NCI-H1930 (cell line): ENCODE measurements around the gene SPIRE1.
"Not testable (repeated sequence)": the region's sequence is repeated elsewhere in the genome, so short reads cannot be mapped to it uniquely, and the experiment has no call there.

Experiments
- DNase-seq, 2 experiments: peaks; one replicate each; lab custom pipeline; 2025; lab: John Stamatoyannopoulos, UW

Gene SPIRE1

DNA sequence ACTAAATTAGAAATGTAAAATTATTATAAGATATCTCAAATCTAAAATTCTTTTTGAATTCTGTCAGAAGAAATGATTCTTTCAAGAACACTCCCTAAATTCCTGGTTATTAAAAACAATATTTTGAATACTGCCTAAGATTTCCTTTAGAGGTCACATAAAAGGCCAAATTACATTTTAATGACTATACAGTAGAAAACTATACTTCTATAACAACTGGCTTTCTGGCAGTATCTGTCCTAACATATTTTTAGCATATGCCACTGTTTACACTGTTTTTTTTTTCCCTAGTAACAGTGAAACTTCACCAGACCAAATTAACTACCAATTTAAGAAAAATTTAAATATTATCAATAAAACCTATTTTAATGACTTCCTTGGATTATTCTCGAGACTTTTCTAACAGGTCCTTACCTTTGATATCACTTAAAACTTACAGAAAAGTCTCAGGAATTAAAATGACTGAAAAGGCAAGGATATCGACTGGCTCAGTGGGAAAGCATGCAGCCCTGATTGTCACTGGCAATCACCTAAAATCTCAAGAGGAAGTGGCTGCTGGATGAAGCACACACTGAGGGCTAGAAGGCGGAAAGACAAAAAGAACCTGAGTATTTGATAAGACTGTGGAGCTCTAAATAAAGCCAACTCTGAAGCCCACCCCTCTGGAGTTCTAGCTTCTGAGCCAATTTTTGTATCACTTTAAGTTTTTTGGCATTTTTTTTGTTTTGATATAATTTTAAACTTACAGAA, 59.6 kb downstream of the SPIRE1 start:
- DNase-seq = no peak

DNA sequence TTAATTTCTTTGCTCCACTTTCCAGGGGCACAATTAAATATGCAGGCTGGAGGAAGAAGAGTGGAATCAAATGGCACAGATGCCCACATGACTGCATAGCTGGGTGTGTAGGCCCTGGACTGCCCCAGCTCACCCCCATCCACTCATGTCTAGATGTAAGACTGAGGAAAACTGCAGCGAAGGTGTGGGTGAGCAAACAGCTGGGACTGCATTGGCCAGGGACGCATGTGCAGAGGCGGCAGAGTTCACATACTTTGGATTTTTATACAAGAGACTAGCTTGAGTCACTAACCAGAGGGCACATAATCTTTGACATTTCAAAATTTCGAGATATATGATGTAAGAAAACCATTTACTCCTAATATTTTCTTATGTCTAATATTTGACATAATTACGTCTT, 60.1 kb downstream of the SPIRE1 start:
- no peak for DNase-seq

DNA sequence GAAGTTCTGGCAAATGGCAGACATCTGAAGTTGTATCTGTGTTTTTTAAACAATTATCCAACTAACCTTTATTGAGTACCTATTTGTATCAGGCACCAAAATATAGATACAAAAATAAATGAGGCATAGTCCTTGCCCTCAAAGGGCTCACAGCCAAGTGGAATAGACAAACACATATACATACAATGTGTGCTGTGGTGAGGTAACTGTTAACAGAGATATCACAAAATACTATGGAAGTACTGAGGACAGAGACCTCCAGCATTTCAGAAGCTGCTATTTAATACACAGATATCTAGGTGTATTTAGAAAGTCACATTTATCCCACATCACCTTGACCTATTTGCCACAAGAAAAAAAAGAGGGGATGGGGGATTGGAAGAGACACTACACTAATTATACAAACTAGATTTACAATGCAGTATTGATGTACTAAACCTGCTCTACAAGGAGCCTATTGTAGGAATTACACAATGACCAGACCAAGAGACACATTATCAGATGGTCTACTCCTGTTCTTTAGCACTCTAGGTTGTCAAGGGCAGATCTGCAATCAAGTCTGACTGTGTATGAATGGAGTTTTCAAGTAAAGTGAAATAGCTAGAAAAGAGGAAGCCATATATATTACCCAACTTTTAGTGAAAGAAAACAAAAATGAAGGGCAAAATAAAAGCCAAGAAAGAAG, 62.2 kb downstream of the SPIRE1 start:
- DNase-seq = no peak

DNA sequence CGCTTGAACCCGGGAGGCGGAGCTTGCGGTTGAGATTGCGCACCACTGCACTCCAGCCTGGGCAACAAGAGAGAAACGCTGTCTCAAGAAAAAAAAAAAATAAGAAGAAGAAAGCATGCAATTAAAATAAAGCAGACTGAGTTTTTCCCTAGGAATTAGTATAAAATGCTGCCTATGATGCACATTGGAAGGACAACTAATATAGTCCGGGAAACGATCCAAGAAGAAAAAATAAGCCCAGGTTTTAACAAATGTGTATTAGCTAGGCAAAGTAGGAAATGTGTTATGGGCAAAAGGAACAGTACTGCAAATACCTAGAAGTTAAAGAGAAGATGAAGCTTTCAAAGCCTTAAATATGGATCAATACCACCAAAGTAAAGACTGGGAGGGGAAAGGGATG, 64.0 kb downstream of the SPIRE1 start:
- no peak for DNase-seq

DNA sequence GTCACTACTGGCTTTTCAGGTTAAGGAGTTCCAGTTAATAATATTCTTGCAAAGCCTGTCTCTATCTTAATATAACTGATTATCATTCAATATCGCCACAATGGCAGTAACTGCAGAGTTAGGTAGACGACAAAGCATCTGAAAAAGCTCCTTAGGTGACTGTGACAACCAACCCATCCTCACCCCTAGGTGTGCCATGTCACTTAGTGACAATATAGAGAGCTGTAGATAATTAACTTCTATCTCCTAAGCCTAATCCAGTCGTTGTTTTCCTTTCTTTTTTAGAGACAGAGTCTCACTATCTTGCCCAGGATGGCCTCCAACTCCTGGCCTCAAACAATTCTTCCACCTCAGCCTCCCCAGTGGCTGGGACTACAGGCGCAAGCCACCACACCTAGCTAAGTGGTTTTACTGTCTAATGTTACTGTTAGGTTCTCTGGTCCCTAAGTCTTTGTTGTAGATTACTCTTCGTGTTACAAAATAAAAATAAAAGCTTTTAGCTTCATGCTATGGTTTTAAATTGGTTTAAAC, 65.2 kb downstream of the SPIRE1 start:
- no peak for DNase-seq

DNA sequence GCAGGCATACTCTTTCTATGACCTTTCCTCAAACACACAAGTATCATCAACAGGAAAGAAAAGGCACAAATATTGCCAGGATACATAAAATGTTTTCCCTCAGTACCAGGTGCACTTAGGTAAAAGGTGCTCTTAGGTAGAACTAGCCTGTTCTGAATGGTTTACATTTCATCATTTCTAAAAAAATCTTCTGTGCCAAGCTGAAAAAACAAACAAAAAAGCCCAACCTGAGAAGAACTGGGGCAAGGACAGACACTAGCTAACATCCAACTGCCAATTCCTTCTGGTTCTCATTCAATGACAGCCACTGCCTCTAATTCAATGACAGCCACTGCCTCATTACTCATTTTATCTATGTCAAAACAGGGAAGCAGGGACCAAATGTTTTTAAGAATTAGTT, 68.5 kb downstream of the SPIRE1 start:
- no peak for DNase-seq

DNA sequence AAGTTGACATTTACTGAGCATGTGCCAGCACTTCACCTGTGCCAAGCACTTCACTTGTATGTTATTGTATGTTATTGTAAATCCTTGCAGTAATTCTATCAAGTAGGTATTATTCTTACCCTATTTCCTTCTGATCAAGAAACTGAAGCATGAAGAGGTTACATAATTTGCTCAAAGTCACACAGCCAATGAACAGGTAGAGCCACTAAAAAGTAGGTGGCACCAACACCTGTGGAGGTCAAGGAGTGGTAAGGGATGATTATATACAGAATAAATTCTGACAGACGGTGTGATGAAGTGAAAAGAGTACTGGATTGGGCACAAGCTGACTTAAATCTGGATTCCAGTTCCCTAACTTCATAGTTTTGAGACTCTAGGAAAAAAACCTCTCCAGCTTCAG, 71.0 kb downstream of the SPIRE1 start:
- DNase-seq = no peak

DNA sequence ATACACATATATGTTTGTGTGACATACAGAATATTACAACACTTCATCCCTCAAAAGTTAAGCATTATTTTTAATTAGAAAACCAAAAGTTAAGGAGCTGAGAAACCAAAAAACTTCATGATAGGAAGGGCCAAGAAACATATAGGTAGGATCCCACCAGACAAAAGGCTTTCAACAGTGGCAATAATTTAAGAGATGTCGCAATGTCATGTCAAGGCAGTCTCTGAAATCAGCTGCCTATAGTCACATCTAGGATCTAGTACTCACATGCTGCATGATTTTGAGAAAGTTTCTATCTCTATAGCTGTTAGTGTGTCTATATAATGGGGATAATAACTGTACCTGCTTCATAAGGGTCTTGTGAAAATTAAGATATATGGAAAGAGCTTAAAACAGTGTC, 72.7 kb downstream of the SPIRE1 start:
- DNase-seq = no peak

DNA sequence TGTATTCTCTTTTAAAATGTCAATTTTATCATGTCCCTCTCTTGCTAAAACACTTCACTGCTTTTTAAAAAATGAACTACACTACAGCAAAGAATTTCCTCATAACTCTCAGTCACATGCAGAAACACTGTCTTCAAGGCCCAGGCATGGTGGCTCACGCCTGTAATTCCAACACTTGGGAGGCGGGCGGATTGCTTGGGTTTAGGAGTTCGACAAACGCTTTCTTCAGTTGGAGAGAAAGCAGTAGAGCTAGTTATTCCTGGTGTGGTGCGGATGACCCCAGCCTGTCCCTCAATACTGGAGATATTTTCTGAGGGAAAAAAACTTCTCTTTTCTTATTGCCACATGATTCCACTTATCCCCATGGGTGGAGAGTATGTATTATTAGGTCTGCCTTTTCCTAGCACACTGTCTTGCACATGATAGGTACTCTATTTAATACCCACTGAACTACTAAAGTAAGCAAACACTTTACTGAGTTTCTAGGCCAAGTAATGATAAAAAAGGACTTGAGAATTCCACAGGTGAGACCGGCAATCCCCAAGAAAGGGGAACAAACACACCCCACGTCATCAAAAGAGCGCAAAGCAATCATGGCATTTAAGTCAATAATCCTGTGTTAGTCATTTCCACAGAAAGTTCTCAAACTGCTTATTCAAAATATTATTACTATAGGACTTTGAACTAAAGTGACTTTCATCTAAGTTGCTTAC, 77.1 kb downstream of the SPIRE1 start:
- DNase-seq = no peak

DNA sequence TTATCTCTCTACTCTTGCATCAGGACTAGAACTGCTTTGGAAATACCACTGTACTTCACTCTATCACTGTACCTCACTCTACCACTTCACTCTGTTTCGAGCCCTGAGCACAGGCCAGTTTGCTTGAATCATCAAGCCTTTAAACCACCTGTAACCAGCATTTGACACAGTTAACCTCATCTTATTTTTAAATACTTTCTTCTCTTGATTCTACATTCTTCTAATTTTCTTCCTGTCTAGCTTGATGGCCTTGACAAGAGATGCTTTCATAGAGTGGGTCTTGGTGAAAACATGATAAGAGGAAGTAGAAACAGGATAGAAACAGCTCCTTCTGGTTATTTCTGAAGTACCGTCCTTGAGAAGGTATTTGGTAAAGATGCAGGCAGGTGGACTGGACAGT, 78.1 kb downstream of the SPIRE1 start:
- DNase-seq = no peak

DNA sequence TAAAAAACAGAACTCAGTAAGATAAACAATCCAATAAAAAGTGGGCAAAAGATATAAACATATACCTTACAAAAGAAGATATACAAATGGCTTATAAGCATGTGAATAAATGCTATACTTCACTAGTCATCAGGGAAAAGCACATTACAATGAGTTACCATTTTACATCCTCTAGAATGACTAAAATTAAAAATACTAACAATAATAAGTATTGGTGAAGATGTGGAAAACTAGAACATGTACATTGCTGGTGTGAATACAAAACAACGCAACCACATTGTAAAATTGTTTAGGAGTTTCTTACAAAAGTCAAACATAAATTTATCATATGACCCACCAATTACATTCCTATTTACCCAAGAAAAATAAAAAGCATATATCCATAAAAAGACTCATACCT, 80.1 kb downstream of the SPIRE1 start:
- DNase-seq = no peak

DNA sequence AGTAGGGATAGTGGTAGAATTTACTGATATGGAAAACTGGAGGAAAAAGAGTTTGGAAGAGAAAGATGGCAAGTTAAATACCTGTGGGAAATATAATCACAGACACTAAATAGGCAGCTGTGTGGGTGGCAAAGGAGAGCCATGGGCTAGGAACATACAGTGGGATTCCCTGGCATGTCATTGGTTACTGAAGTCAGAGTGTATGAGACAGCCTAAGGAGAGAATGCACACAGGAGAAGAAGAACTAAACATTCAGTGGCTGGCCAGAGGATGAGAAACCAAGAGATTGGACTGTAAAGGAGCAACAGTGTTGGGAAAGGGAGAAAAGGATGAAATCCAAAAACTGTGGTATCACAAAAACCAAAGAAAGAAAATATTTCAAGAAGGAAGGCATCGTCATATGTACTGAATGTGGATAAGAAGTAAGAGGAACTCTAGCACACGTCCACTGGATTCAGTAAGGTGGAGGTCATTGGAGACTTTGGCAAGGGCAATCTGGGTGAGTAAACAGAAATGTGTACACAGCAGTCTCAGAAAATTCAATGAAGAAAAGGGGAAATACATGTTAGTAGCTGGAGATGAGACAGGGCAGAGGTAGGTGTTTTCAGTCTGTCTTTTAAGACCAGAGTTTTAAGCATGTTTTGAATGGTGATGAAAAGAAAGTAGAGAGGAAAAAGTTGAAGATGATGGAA, 83.3 kb downstream of the SPIRE1 start:
- no peak for DNase-seq

DNA sequence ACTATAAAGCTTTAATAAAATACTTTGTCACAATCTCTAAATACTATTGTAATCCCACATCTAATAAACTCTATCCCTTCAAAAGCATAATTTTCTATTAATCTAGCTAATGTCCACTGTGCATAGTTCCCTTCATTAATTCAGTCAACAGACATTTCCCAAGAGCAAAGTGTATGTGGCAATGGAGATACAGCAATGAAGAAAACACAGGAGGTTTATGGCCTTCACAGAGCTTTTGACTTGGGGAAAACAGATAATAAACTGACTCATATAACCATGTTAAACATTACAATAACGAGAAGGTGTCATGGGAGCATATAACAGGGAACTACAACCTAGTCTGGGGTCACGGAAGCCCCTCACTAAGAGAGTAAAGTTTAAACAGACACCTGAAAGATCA, 86.3 kb downstream of the SPIRE1 start:
- DNase-seq = no peak

DNA sequence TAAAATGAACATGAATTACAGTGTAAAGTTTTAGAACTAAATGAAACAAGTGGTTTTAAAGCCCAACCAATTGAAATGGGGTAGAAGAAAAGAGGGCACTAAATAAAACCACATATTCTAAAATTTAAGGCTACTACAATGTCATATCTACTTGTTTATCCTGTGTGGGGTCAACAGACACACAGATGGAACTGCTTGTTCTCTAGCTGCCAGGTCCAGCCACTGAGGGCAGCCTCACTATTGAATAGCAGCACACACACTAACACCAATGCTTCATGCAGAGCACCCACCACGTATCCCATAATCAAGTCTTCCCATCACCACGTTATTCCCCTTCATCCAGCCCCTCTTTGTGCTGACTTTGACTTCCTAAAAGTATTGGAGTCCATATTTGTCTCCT, 88.1 kb downstream of the SPIRE1 start:
- no peak for DNase-seq

DNA sequence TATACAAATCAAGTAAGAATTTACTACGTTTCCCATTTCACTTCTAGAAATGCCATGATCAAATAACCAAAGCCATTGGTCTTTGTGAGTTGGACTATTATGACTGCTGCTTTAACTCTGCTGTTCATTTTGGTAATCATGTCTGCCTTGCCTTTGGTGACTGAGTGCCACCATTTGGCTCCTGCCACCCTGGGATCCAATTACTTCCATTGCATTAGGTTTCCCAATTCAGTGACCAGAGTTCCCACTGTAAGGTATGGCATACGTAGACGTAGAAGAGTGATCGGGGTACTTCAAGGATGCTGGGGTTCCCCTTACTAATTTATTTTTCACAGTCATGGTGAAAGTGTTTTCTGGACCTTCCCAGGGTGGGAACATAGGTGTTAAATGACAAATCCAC, 90.1 kb downstream of the SPIRE1 start:
- DNase-seq = no peak

DNA sequence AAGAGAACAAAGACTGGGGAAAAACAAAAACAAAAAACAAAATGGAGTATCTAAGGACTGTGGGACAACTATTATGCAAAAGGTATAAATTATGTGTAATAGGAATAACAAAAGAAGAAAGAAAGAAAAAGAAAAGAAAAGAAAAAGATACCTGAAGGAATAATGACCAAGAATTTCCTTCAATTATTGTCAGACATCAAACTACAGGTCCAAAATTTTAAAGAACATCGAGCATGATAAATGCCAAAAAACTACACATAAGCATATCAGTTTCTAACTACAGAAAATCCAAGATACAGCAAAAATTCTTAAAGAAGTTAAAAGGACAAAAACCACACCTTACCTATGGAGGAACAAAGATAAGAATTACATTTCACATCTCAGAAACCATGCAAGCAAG, 93.0 kb downstream of the SPIRE1 start:
- no peak for DNase-seq

DNA sequence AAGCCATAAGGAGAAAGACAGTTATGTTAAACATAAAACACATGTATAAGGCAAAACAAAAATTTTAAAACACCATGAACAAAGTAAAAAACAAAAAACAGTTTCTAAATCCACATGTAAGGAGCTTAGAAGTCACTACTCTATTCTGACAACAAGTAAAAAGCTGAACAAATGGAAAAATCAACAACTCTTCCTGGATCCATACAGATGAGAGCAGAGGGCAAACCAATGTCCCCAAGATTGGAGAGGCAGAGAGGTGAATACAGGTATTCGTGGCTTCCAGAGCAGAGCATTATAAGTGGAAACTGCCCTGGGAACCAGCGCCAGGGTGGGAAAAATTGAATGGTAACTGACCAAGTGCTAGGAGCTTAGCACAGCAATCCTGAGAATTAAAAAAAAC, 93.5 kb downstream of the SPIRE1 start:
- no peak for DNase-seq

DNA sequence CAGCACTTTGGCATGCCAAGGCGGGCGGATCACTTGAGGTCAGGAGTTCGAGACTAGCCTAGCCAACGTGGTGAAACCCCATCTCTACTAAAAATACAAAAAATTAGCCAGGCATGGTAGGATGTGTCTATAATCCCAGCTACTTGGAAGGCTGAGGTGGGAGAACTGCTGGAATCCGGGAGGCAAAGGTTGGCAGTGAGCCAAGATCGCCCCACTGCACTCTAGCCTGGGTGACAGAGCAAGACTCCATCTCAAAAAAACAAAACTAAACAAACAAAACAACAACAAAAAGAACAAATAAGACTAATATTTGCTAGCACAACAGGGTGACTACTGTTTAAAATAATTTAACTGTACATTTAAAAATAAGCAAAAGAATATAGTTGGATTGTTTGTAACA, 97.3 kb downstream of the SPIRE1 start:
- not testable (repeated sequence) for DNase-seq

DNA sequence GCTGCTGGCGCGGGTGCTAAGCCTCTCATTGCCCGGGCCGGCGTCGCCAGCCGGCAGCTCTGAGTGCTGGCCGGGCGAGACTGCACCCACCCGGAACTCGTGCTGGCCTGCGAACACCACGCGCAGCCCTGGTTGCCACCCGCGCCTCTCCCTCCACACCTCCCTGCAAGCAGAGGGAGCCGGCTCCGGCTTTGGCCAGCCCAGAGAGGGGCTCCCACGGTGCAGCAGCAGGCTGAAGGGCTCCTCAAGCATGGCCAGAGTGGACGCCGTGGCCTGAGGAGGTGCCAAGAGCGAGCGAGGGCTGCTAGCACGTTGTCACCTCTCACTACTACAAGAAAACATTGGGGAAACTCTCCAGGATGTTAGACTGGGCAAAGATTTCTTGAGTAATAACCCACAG, 98.6 kb downstream of the SPIRE1 start:
- DNase-seq = no peak

DNA sequence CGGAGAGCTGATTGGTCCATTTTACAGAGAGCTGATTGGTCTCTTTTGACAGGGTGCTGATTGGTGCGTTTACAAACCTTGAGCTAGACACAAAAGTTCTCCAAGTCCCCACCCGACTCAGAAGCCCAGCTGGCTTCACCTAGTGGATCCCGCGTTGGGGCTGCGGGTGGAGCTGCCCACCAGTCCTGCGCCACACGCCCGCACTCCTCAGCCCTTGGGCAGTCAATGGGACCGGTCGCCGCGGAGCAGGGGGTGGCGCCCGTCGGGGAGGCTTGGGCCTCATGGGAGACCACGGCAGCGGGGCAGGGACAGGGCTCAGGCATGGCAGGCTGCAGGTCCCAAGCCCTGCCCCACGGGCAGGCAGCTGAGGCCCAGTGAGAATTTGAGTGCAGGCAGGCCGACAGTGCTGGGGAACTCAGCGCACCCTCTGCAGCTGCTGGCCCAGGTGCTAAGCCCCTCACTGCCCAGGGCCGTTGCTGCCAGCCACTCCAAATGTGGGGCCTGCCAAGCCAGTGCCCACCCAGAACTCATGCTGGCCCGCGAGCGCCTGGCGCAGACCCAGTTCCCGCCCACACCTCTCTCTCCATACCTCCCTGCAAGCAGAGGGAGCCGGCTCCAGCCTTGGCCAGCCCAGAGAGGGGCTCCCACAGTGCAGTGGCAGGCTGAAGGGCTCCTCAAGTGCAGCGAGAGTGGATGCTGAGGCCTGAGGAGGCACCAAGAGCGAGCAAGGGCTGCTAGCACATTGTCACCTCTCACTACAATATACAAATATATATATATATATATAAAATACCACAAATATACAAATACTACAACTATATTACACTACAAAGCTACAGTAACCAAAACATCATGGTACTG, 100.7 kb downstream of the SPIRE1 start:
- DNase-seq = no peak

DNA sequence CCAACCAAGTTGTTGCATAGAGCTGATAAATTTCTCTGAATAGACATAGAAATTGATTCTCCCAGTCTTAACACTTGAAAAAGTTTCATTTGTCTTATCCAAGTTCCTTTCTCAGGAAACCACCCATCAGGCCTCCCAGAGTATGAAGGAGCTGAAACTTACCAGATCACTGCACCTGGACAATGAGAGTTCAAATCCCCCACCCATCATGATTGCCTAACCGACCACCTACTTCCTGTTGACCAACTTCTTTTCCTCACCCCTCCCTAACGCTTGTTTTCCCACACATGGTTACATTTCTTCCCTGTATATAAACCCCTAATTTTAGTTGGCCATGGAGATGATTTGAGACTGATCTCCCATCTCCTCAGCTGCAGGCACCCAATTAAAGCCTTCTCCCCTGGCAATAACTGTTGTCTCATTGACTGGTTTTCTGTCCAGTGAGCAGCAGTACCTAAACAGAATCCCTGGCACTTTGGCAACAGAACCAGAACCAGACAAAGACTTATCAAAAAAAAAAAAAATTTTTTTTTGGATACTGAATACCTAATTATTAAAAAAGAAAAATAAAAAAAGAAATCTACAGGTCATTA, 103.0 kb downstream of the SPIRE1 start:
- DNase-seq = no peak
